GM19099 (cell line): Measurements from ENCODE around the gene CTSC.

ENCODE experiments used
- POLR2A ChIP-seq: IDR thresholded peaks from 3 replicates; pipeline ENCODE4 v1.6.1; 2011; ENCODE audit warnings: low read depth; ENCODE audit not compliant: insufficient read length; ENCODE audit errors: extremely low read depth

CTSC gene

GRCh38 chr11:88312628-88313027 is 24.9 kb downstream of the CTSC start:
- TF ChIP-seq POLR2A, result no peak

- no peak for TF ChIP-seq POLR2A
These were observed 27.3 kb downstream of the CTSC start for GRCh38 chr11:88310246-88310645.

- TF ChIP-seq POLR2A, result no peak
These were observed 29.0 kb downstream of the CTSC start for GRCh38 chr11:88308576-88308975.

- TF ChIP-seq POLR2A, result no peak
These were observed 29.6 kb downstream of the CTSC start for GRCh38 chr11:88307749-88308425.

- TF ChIP-seq POLR2A, result no peak
These were observed 30.8 kb downstream of the CTSC start for GRCh38 chr11:88306785-88307184.

- no peak for TF ChIP-seq POLR2A
These were observed 32.1 kb downstream of the CTSC start for GRCh38 chr11:88305430-88305829.

- TF ChIP-seq POLR2A, result no peak
These were observed 33.2 kb downstream of the CTSC start for GRCh38 chr11:88304352-88304751.

- no peak for TF ChIP-seq POLR2A
These were observed 34.5 kb downstream of the CTSC start for GRCh38 chr11:88303037-88303436.

GRCh38 chr11:88301488-88302140 is 35.9 kb downstream of the CTSC start:
- TF ChIP-seq POLR2A, result peak; percentile 44

- TF ChIP-seq POLR2A, result peak; percentile 35
These were observed 36.5 kb downstream of the CTSC start for GRCh38 chr11:88300888-88301487.

GRCh38 chr11:88297863-88298262 is 39.7 kb downstream of the CTSC start:
- TF ChIP-seq POLR2A, result no peak

GRCh38 chr11:88297421-88297820 is 40.1 kb downstream of the CTSC start:
- TF ChIP-seq POLR2A, result no peak

- TF ChIP-seq POLR2A, result no peak
These were observed 42.5 kb downstream of the CTSC start for GRCh38 chr11:88295028-88295427.

GRCh38 chr11:88293931-88294330 is 43.6 kb downstream of the CTSC start:
- TF ChIP-seq POLR2A, result no peak

- no peak for TF ChIP-seq POLR2A
These were observed 45.2 kb downstream of the CTSC start for GRCh38 chr11:88292171-88292843.

GRCh38 chr11:88288560-88288959 is 49.0 kb downstream of the CTSC start:
- no peak for TF ChIP-seq POLR2A
